BE2C (cell line): ENCODE data around the gene CHRND.

Experiments used
- DNase-seq: peaks from one replicate; pipeline ENCODE4 v3.0.0-alpha.2; 2020
- H3K27me3 ChIP-seq: fragments of 250-450 bp; sonication (Bioruptor Pico); 2 replicates; pipeline ENCODE4 v1.5.1; 2020; ENCODE audit warnings: mild to moderate bottlenecking
- H3K36me3 ChIP-seq: fragments of 250-450 bp; sonication (Bioruptor Pico); 2 replicates; pipeline ENCODE4 v1.5.1; 2020; ENCODE audit warnings: mild to moderate bottlenecking
- H3K4me1 ChIP-seq: fragments of 250-450 bp; sonication (Bioruptor Pico); 2 replicates; pipeline ENCODE4 v1.5.1; 2020
- H3K4me3 ChIP-seq: 2 replicates; pipeline ENCODE4 v1.5.1; 2011; ENCODE audit warnings: low read depth, low read length
- H3K9me3 ChIP-seq: fragments of 250-450 bp; sonication (Bioruptor Pico); 2 replicates; pipeline ENCODE4 v1.5.1; 2020
- CTCF ChIP-seq: IDR thresholded peaks from 2 replicates; pipeline ENCODE4 v1.5.1; 2012; ENCODE audit warnings: mild to moderate bottlenecking, low read depth, low read length

CHRND gene

GRCh38 chr2:232496501-232497270, 29.3 kb upstream of the CHRND start:
- no peaks in the 10 kb centered on the region for H3K36me3 ChIP-seq
- no peaks in the 10 kb centered on the region for H3K27me3 ChIP-seq
- no peak for TF ChIP-seq CTCF

GRCh38 chr2:232497348-232497747, 28.6 kb upstream of the CHRND start:
- no peaks in the 10 kb centered on the region for H3K36me3 ChIP-seq
- no peaks in the 10 kb centered on the region for H3K27me3 ChIP-seq
- no peaks in the 10 kb centered on the region for H3K9me3 ChIP-seq
- peaks cover 7% of the 10 kb centered on the region; the same call in 1 of the 2 replicates for H3K4me1 ChIP-seq
- DNase-seq = no peak
- H3K4me3 ChIP-seq = no peak overlapping the region
- no peak for TF ChIP-seq CTCF

More at GRCh38 chr2:232496501-232497270, 29.3 kb upstream of the CHRND start:
- Histone ChIP-seq H3K4me3 (no peak overlapping the region), H3K9me3 (no peaks in the 10 kb centered on the region), H3K4me1 (peaks cover 6% of the 10 kb centered on the region; the same call in 1 of the 2 replicates)
- no peak for DNase-seq

GRCh38 chr2:232498452-232498851, 27.5 kb upstream of the CHRND start:
- H3K27me3 ChIP-seq = no peaks in the 10 kb centered on the region
- H3K9me3 ChIP-seq = no peaks in the 10 kb centered on the region
- H3K4me1 ChIP-seq = peaks cover 9% of the 10 kb centered on the region
- DNase-seq = no peak
- no peak overlapping the region for H3K4me3 ChIP-seq
- TF ChIP-seq CTCF = no peak
- H3K36me3 ChIP-seq = no peaks in the 10 kb centered on the region

GRCh38 chr2:232501331-232501771, 24.6 kb upstream of the CHRND start:
- Histone ChIP-seq H3K9me3 (no peaks in the 10 kb centered on the region), H3K4me3 (no peak overlapping the region), H3K27me3 (no peaks in the 10 kb centered on the region), H3K36me3 (no peaks in the 10 kb centered on the region), H3K4me1 (peaks cover 18% of the 10 kb centered on the region)
- TF ChIP-seq CTCF = no peak
- DNase-seq = no peak

- no peak for DNase-seq
- Histone ChIP-seq H3K4me3 (no peak overlapping the region), H3K9me3 (no peaks in the 10 kb centered on the region), H3K4me1 (peaks cover 23% of the 10 kb centered on the region), H3K27me3 (no peaks in the 10 kb centered on the region), H3K36me3 (no peaks in the 10 kb centered on the region)
- no peak for TF ChIP-seq CTCF
These were observed 24.1 kb upstream of the CHRND start for GRCh38 chr2:232501794-232502390.

GRCh38 chr2:232502511-232502910, 23.4 kb upstream of the CHRND start:
- H3K4me3 ChIP-seq = no peak overlapping the region
- no peak for TF ChIP-seq CTCF
- H3K36me3 ChIP-seq = no peaks in the 10 kb centered on the region
- H3K9me3 ChIP-seq = no peaks in the 10 kb centered on the region
- H3K27me3 ChIP-seq = no peaks in the 10 kb centered on the region
- DNase-seq = no peak
- peaks cover 25% of the 10 kb centered on the region for H3K4me1 ChIP-seq
